Ovary (tissue), 9 donors: ENCODE results near the gene NR2F1-AS1. TPM values are rescaled to one million over a fixed set of nuclear protein-coding genes. Genes with fewer than 3 reads are reported as not detected.
"Not testable (repeated sequence)": the region's sequence is repeated elsewhere in the genome, so short reads cannot be mapped to it uniquely, and the experiment has no call there.

Experiments used
- DNase-seq, 5 donors: peaks; one replicate each; pipeline ENCODE4 v3.0.0-alpha.2; 2019 to 2020
- H3K27ac ChIP-seq, 2 donors: fragments of 200-600 bp; one replicate each; pipeline versions ENCODE4 v1.5.1 to v1.8.0; 2019 to 2022
- H3K27me3 ChIP-seq: fragments of 200-600 bp; one replicate; pipeline ENCODE4 v1.8.0; 2022
- H3K36me3 ChIP-seq: fragments of 200-600 bp; sonication (generic); one replicate; pipeline ENCODE4 v1.5.1; 2019
- H3K4me1 ChIP-seq: one replicate; pipeline ENCODE4 v1.8.1; 2013; ENCODE audit warnings: mild to moderate bottlenecking, moderate library complexity; ENCODE audit not compliant: insufficient read depth
- H3K4me3 ChIP-seq: fragments of 200-600 bp; sonication (generic); one replicate; pipeline ENCODE4 v1.5.1; 2017
- H3K9me3 ChIP-seq, 2 donors: fragments of 200-600 bp in 1 of 2; sonication (generic) in 1 of 2; one replicate each; pipeline versions ENCODE4 v1.5.1 to v1.8.1; 2013 to 2019; ENCODE audit warnings: mild to moderate bottlenecking in 1 of 2, moderate library complexity in 1 of 2
- CTCF ChIP-seq, 3 donors: fragments of 450-650 bp in 2 of 3; fragments of 200-600 bp in 1 of 3; IDR thresholded peaks; one replicate each; pipeline versions ENCODE4 v1.5.1 to v1.8.0; 2016 to 2022; ENCODE audit warnings: antibody characterized with exemption in 3 of 3, mild to moderate bottlenecking in 1 of 3
- EP300 ChIP-seq: sonication (generic); formaldehyde crosslinking; IDR thresholded peaks from one replicate; pipeline ENCODE4 v1.6.1; 2017; ENCODE audit warnings: antibody characterized with exemption
- POLR2A ChIP-seq: fragments of 450-650 bp; IDR thresholded peaks from one replicate; pipeline ENCODE4 v1.6.1; 2017; ENCODE audit warnings: antibody characterized with exemption, mild to moderate bottlenecking, moderate library complexity
- WGBS, 3 donors: extraction: QIAGEN DNeasy Blood & Tissue Kit in 1 of 3; methylation state at CpG; one replicate each; pipeline versions ENCODE4 v1.1.5 to v1.1.7; 2013 to 2017; 5-methylcytosine and 5-hydroxymethylcytosine counted together
- intact Hi-C, 4 donors: fragments of 100-400 bp; cut with DNase I; formaldehyde crosslinking; loops; one replicate each; pipeline versions ENCODE4 v1.11.0 to v1.15.1; 2022 to 2023
- polyA plus RNA-seq, 2 donors: library from polyadenylated mRNA; stranded (reverse); fragments of 200-250 nt in 1 of 2; fragments of 350-450 nt in 1 of 2; fragmentation: Illumina TruSeq in 1 of 2; extraction: RNeasy Lipid Tissue Mini Kit (QIAGEN cat#74804) in 1 of 2; gene quantifications; one replicate each; pipeline ENCODE4 v1.2.3, GENCODE V29; 2013 to 2014
- total RNA-seq, 7 donors: library from RNA; depleted of rRNA in 2 of 7; stranded (reverse); fragments of >200 nt in 2 of 7; fragmentation: NEBNext Ultra II Directional in 3 of 7; extraction: Animal tissue kit (Norgen Biotek cat#: 25700) in 3 of 7; gene quantifications; one replicate each; pipeline versions ENCODE4 v1.1.0 to v1.2.4, GENCODE V29; 2016 to 2023
- donor health status: DM: no; HTN: no; CAD: no; lungs with moderate emphysema.
- donor health status: DM: no; HTN: no; CAD: no.
- donor health status: Bipolar disorder and iron deficiency.
- donor health status: DM: yes; HTN: yes; CAD: no.
- donor health status: DM: no; HTN: no; CAD: no.
- donor health status: DM: yes; HTN: yes; CAD: no.

NR2F1-AS1 gene
- total and polyA plus RNA-seq, 9 donors = 20.7 to 45.7 (median 25.0) TPM

- 75 to 88% (median 87%) methylated on average over 2 of the region's 2 CpGs for WGBS, 3 donors
- TF ChIP-seq POLR2A = no peak
- no peak for TF ChIP-seq CTCF (IDR thresholded peaks at IDR 0.05)
- TF ChIP-seq EP300 = no peak
- H3K27ac ChIP-seq = no peak overlapping the region
- no peaks in the 10 kb centered on the region for H3K9me3 ChIP-seq
- no peaks in the 10 kb centered on the region for H3K4me1 ChIP-seq
- no peak for DNase-seq
- H3K36me3 ChIP-seq = no peaks in the 10 kb centered on the region
- intact Hi-C loops = no loop called here
- no peaks in the 10 kb centered on the region for H3K27me3 ChIP-seq
- no peak overlapping the region for H3K4me3 ChIP-seq
Observed at GRCh38 chr5:93510626-93511380, 70.2 kb downstream of the NR2F1-AS1 start.

GRCh38 chr5:93505553-93505952 lies 75.5 kb downstream of the NR2F1-AS1 start:
- DNase-seq, H3K4me3 ChIP-seq, H3K36me3 ChIP-seq, intact Hi-C loops, H3K9me3 ChIP-seq, H3K27me3 ChIP-seq, H3K27ac ChIP-seq, H3K4me1 ChIP-seq: not testable (repeated sequence)
- 95 to 100% (median 97%) methylated on average over 3 of the region's 3 CpGs for WGBS, 3 donors

GRCh38 chr5:93503598-93504067 lies 77.4 kb downstream of the NR2F1-AS1 start:
- Histone ChIP-seq H3K36me3 (no peaks in the 10 kb centered on the region), H3K4me1 (peaks cover 3% of the 10 kb centered on the region), H3K27ac (no peak overlapping the region), H3K27me3 (no peaks in the 10 kb centered on the region), H3K4me3 (no peak overlapping the region), H3K9me3 (no peaks in the 10 kb centered on the region)
- TF ChIP-seq EP300 = no peak
- DNase-seq = no peak
- WGBS, 3 donors = 24 to 47% (median 39%) methylated on average over 1 of the region's 1 CpG
- intact Hi-C loops = no loop called here

DNA sequence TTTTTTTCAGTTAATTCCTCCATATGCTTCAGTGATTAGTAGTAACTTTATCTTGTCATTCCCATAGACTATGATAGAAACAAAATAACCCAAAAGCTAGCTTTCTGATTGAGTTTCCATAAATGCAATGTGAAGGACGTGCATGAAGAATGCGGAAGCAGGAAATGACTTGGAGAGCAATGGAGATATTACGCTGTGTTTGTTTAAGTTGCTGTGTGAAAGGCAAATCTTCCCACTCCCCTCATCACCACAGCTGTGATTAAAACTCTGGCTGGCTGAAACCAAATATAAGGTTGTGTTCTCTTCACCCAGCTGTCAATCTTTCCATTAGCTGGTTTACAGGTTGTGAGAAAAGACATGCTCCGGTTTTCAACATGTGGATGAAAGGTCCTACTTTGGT lies 83.9 kb downstream of the NR2F1-AS1 start:
- intact Hi-C loops = no loop called here
- Histone ChIP-seq H3K4me1 (no peaks in the 10 kb centered on the region), H3K27me3 (no peaks in the 10 kb centered on the region), H3K36me3 (no peaks in the 10 kb centered on the region), H3K4me3 (no peak overlapping the region), H3K27ac (no peak overlapping the region), H3K9me3 (no peaks in the 10 kb centered on the region)
- 49 to 86% (median 59%) methylated on average over 4 of the region's 4 CpGs for WGBS, 3 donors
- DNase-seq = no peak
- TF ChIP-seq EP300 (no peak), POLR2A (no peak), CTCF (IDR thresholded peaks at IDR 0.05) (no peak)

DNA sequence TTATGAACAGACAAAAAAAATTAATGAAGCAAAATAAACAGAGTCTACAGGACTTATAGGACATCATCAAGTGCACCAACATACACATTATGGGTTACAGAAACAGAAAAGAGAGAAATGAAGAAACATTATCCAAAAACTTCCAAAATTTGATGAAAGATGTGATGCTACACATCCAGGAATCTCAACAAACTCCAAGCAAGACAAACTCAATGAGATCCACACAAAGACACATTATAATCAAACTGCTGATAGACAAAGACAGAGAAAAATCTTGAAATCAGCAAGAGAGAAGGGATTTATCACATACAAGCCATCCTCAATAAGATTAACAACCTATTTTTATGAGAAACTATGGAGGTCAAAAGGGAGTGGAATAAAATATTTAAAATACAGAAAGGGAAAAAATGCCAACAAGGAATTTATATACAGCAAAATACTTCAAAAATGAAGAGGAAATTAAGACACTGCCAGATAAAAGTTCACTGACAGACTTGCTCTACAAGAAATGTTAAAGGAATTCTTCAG lies 101.0 kb downstream of the NR2F1-AS1 start:
- no peaks in the 10 kb centered on the region for H3K27me3 ChIP-seq
- intact Hi-C loops = no loop called here
- no peak for TF ChIP-seq EP300
- TF ChIP-seq POLR2A = no peak
- no peak for TF ChIP-seq CTCF (IDR thresholded peaks at IDR 0.05)
- peaks cover 4 to 5% of the 10 kb centered on the region in 2 donors for H3K9me3 ChIP-seq
- no peak overlapping the region for H3K4me3 ChIP-seq
- no peak for DNase-seq
- H3K4me1 ChIP-seq = no peaks in the 10 kb centered on the region
- H3K36me3 ChIP-seq = no peaks in the 10 kb centered on the region
- no peak overlapping the region for H3K27ac ChIP-seq
